Liver (tissue), 3 donors: ENCODE measurements around the gene MED27.

Source experiments
- ATF3 ChIP-seq: IDR thresholded peaks from 2 replicates; pipeline ENCODE4 v1.6.1; 2016; ENCODE audit warnings: antibody characterized with exemption
- TF ChIP-seq, protein P1 (sequence below): fragments of 150-350 bp; IDR thresholded peaks from 2 replicates; pipeline ENCODE4 v1.5.1; 2017; ENCODE audit warnings: improper control_type of control experiment, low read depth, low read length; ENCODE audit not compliant: missing input control
- donor health status: healthy.
- donor health status: healthy.

DNA sequence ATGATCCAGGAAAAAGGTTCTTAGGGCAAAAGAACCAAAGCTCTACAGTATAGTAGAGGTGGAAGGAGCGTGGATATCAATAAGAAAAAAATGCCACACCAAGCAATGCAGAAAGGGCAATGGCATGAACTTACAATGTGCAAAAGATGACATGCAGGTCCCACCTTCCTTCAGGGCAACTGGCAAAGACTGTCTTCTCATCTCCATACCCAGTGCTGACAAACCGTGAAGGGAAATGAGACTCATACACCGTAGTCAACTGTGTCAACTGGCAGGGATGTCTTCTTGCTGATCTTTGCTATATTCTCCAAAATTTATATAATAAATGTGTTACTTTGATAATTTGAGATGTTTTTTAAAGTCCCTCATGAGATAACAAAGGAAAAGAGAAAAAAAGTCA, 36.0 kb downstream of the MED27 start:
- TF ChIP-seq ATF3 = no peak
- TF ChIP-seq, protein P1, sequence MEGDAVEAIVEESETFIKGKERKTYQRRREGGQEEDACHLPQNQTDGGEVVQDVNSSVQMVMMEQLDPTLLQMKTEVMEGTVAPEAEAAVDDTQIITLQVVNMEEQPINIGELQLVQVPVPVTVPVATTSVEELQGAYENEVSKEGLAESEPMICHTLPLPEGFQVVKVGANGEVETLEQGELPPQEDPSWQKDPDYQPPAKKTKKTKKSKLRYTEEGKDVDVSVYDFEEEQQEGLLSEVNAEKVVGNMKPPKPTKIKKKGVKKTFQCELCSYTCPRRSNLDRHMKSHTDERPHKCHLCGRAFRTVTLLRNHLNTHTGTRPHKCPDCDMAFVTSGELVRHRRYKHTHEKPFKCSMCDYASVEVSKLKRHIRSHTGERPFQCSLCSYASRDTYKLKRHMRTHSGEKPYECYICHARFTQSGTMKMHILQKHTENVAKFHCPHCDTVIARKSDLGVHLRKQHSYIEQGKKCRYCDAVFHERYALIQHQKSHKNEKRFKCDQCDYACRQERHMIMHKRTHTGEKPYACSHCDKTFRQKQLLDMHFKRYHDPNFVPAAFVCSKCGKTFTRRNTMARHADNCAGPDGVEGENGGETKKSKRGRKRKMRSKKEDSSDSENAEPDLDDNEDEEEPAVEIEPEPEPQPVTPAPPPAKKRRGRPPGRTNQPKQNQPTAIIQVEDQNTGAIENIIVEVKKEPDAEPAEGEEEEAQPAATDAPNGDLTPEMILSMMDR = no peak
